ENCODE measurements around the gene TALDO1. TPM values are rescaled to one million over a fixed set of nuclear protein-coding genes. Genes with fewer than 3 reads are reported as not detected.

Gene TALDO1
- total RNA-seq, 1 experiment from 2014 or later: 379 TPM

- CTCF ChIA-PET: no interaction called here
- TF ChIP-seq CTCF (IDR thresholded peaks at IDR 0.05; ENCODE audit: unreplicated experiment): no peak
- DNase-seq: no peak
- Mint-ChIP-seq H3K27ac (ENCODE audit: unreplicated experiment) (no peak overlapping the region), H3K9me3 (ENCODE audit: low read depth, unreplicated experiment) (no peaks in the 10 kb centered on the region), H3K36me3 (ENCODE audit: insufficient read depth, unreplicated experiment) (peaks cover 63% of the 10 kb centered on the region), H3K27me3 (ENCODE audit: unreplicated experiment) (no peaks in the 10 kb centered on the region), H3K4me3 (ENCODE audit: low read depth, unreplicated experiment) (peak overlapping the region; percentile 83), H3K4me1 (ENCODE audit: low read depth, unreplicated experiment) (no peaks in the 10 kb centered on the region)
- BruUV-seq (replicated peaks): TSS peak; percentile 6
- intact Hi-C loops (cut with micrococcal nuclease; ENCODE audit: unreplicated experiment): no loop called here
Observed at GRCh38 chr11:794013-794765, 46.9 kb downstream of the TALDO1 start.

DNA sequence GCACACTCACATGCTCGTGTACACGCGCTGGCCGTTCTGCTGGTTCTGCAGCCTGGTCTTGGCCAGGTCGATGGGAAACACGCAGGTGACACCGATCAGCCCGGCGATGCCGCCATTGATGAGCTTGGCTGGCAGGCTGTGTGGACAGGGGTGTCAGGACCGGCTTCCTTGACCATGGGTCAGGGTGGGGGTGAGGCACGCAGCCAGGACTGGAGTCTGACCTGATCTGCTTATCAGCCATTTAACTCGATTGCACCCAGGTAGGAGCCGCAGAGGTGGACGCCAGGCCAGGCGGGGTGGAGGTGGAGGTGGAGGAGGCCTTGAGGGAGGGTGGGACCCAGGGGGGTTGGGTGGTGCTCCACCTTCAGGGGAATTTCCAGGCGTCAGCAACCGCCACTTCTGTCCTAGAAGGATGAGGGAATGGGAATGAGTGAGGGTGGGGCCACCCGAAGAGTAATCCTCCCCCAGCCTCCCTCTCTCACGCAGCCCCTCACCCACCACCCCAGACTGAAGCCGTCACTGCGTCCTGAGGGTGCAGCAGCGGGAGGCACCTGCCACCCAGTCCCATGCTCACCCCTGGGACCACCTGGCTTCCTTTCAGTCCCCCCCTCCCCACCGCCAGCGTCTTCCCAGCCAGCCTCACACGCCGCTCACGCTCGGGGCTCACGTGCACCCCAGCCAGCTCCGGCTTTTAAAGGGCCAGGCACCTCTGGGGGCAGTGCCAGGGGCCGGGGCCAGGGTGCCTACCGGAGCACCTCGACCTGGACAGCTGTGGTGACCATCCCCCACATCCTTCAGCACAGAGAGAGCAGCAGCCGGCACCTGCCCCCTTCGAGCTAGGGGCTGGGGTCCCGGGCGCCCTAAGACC is 47.7 kb downstream of the TALDO1 start:
- no peaks in the 10 kb centered on the region for H3K9me3 Mint-ChIP-seq (ENCODE audit: low read depth, unreplicated experiment)
- peak overlapping the region; percentile 42 for H3K27ac Mint-ChIP-seq (ENCODE audit: unreplicated experiment)
- peak overlapping the region; percentile 83 for H3K4me3 Mint-ChIP-seq (ENCODE audit: low read depth, unreplicated experiment)
- BruUV-seq (replicated peaks): no TSS peak
- DNase-seq: peak; percentile 42
- CTCF ChIA-PET: interaction anchor here (0.7 to 1.1 kb wide), 3 partner anchors 9 to 20 kb away, joined by 4 to 5 read pairs (median 4); no protein-coding TSS in a partner anchor
- intact Hi-C loops (cut with micrococcal nuclease; ENCODE audit: unreplicated experiment): no loop called here
- H3K36me3 Mint-ChIP-seq (ENCODE audit: insufficient read depth, unreplicated experiment): peaks cover 67% of the 10 kb centered on the region
- TF ChIP-seq CTCF (IDR thresholded peaks at IDR 0.05; ENCODE audit: unreplicated experiment): no peak
- no peaks in the 10 kb centered on the region for H3K4me1 Mint-ChIP-seq (ENCODE audit: low read depth, unreplicated experiment)
- H3K27me3 Mint-ChIP-seq (ENCODE audit: unreplicated experiment): no peaks in the 10 kb centered on the region

DNA sequence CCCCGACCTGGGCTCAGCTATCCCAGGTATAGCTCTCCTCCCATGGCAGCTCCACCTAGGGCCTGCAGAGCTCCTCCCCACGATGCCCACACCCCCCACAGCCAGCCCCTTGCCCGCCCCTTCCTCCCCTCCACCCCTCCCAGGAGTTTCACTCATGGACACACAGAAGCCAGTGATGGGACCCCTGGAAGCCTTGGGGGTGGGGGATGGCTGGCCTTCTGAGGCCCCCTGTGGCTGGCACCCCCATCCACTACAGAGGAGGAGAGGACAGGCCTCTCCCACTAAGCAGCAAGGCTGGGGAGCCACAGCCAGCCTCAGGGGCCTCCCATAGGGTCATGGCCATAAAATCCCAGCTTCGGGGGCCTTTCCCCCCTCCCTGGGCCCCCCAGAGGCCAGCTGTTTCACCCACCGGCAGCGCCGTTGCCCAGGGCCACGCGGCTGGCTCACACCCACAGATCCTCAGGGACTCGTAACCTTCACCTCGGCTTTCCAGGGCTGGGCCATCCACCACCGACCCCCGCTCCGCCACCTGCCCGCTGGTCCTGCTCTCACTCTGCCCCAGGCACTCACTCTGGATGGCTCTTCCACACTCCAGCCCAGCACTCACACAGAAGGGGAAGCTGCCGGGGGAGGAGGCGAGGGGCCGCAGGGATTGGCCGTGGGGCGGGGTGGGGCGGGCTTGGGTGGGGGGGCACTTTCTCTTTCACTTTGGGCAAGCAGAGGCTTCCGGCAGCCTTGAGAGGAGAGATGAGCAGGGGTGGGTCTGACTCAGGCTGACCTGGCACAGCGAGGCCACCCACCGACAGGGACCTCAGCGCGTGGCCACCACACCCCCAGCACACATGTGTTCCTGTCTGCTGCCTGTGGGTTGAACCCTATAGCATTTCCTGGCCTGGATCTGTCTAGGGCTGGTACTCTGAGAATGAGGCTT is 48.6 kb downstream of the TALDO1 start:
- Mint-ChIP-seq H3K4me1 (ENCODE audit: low read depth, unreplicated experiment) (no peaks in the 10 kb centered on the region), H3K27me3 (ENCODE audit: unreplicated experiment) (no peaks in the 10 kb centered on the region), H3K9me3 (ENCODE audit: low read depth, unreplicated experiment) (no peaks in the 10 kb centered on the region), H3K36me3 (ENCODE audit: insufficient read depth, unreplicated experiment) (peaks cover 68% of the 10 kb centered on the region), H3K27ac (ENCODE audit: unreplicated experiment) (peak overlapping the region; percentile 78), H3K4me3 (ENCODE audit: low read depth, unreplicated experiment) (peak overlapping the region; percentile 83)
- TF ChIP-seq CTCF (IDR thresholded peaks at IDR 0.05; ENCODE audit: unreplicated experiment): no peak
- intact Hi-C loops (cut with micrococcal nuclease; ENCODE audit: unreplicated experiment): no loop called here
- CTCF ChIA-PET: interaction anchor here (0.7 to 1.1 kb wide), 3 partner anchors 10 to 20 kb away, joined by 4 to 5 read pairs (median 4); no protein-coding TSS in a partner anchor
- no TSS peak for BruUV-seq (replicated peaks)
- peak; percentile 65 for DNase-seq
